Suprapubic skin (tissue), 4 donors: ENCODE measurements around the gene PCF11. TPM values are rescaled to one million over a fixed set of nuclear protein-coding genes. Genes with fewer than 3 reads are reported as not detected.

Source experiments
- DNase-seq, 2 donors: peaks; one replicate each; pipeline ENCODE4 v3.0.0-alpha.2; 2019; ENCODE audit warnings: low spot score in 2 of 2
- H3K27ac ChIP-seq: fragments of 200-600 bp; sonication (generic); one replicate; pipeline ENCODE4 v1.5.1; 2019
- H3K27me3 ChIP-seq: fragments of 200-600 bp; sonication (generic); one replicate; pipeline ENCODE4 v1.5.1; 2019
- H3K36me3 ChIP-seq: fragments of 200-600 bp; sonication (generic); one replicate; pipeline ENCODE4 v1.5.1; 2019
- H3K4me1 ChIP-seq: fragments of 200-600 bp; sonication (generic); one replicate; pipeline ENCODE4 v1.5.1; 2019
- H3K4me3 ChIP-seq: fragments of 200-600 bp; sonication (generic); one replicate; pipeline ENCODE4 v1.5.1; 2019; ENCODE audit warnings: mild to moderate bottlenecking
- H3K9me3 ChIP-seq: fragments of 200-600 bp; sonication (generic); one replicate; pipeline ENCODE4 v1.5.1; 2019
- EP300 ChIP-seq: sonication (generic); formaldehyde crosslinking; IDR thresholded peaks from one replicate; pipeline ENCODE4 v1.6.1; 2017; ENCODE audit warnings: antibody characterized with exemption
- POLR2A ChIP-seq, 2 donors: fragments of 450-650 bp; IDR thresholded peaks; one replicate each; pipeline ENCODE4 v1.6.1; 2017; ENCODE audit warnings: antibody characterized with exemption in 2 of 2, mild to moderate bottlenecking in 2 of 2, moderate library complexity in 2 of 2
- POLR2AphosphoS5 ChIP-seq, 3 donors: sonication (generic); formaldehyde crosslinking; IDR thresholded peaks; one replicate each; pipeline ENCODE4 v1.6.1; 2017; ENCODE audit warnings: antibody characterized with exemption in 3 of 3
- WGBS: methylation state at CpG from one replicate; pipeline ENCODE4 v1.1.5; 2018; 5-methylcytosine and 5-hydroxymethylcytosine counted together
- total RNA-seq, 4 donors: library from RNA; depleted of rRNA; stranded (reverse); fragments of >200 nt; gene quantifications; one replicate each; pipeline ENCODE4 v1.1.0, GENCODE V29; 2016
- TF ChIP-seq, protein P1 (sequence below), 2 donors: fragments of 200-600 bp in 1 of 2; fragments of 450-650 bp in 1 of 2; sonication (generic) in 1 of 2; IDR thresholded peaks; one replicate each; pipeline ENCODE4 v1.5.1; 2016 to 2019; ENCODE audit warnings: antibody characterized with exemption in 2 of 2, mild to moderate bottlenecking in 1 of 2, moderate library complexity in 1 of 2

PCF11 gene
- total RNA-seq, 4 donors from 2014 or later, result 89.1 to 185 (median 117) TPM

DNA sequence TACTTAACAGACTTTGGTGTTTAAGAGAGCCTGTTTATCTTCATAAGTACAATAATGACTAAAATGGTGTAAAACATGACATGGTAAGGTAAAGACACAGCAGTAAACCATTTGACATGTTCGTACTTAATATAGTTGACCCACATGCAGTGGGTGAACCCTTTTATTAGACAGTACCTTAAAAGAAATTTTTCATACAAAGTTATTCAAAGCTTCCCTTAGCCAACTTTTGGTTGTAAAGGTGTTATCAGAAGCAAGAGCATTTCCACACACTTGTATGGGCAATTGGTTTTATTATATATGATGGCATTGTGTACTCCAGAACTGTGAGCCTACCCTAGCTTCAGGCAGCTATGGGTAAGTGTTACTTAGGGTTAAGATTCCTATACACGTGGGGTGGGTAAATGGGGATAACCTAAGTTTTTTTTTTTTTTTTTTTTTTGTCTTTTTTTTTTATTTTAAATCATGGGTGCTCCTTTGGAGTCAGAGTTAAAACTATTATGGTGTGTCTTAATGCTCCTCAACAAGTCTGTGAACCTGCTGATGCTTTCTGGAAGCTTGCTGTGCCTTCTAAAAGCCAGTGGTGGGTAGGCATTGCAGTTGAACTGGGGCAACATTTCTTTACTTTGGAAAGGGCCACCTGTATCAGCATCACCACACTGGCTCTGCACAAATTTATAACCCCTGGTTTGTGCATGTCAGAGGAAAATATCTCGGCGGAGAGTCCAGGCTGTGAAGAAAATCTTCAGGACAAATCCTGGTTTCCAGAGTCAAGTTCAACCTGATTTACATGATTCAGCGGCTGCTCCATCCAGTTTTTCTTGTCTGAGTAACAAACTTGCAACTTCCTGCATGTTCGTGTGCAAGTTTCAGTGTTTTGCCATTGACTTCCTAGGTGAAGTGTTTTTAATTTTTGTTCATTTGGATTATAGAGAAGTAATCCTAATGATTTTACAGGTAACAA lies 3.3 kb downstream of the PCF11 start:
- Histone ChIP-seq H3K27ac (peak overlapping the region; percentile 100), H3K4me1 (peaks cover 41% of the 10 kb centered on the region), H3K36me3 (peaks cover 10% of the 10 kb centered on the region), H3K4me3 (peak overlapping the region; percentile 93), H3K9me3 (no peaks in the 10 kb centered on the region), H3K27me3 (no peaks in the 10 kb centered on the region)
- no peak for DNase-seq
- WGBS, result 15% methylated on average over 6 of the region's 6 CpGs
- peak in 1 of 3 donors; percentile 44 for TF ChIP-seq POLR2AphosphoS5 (IDR thresholded peaks at IDR 0.05)
- TF ChIP-seq, protein P1, sequence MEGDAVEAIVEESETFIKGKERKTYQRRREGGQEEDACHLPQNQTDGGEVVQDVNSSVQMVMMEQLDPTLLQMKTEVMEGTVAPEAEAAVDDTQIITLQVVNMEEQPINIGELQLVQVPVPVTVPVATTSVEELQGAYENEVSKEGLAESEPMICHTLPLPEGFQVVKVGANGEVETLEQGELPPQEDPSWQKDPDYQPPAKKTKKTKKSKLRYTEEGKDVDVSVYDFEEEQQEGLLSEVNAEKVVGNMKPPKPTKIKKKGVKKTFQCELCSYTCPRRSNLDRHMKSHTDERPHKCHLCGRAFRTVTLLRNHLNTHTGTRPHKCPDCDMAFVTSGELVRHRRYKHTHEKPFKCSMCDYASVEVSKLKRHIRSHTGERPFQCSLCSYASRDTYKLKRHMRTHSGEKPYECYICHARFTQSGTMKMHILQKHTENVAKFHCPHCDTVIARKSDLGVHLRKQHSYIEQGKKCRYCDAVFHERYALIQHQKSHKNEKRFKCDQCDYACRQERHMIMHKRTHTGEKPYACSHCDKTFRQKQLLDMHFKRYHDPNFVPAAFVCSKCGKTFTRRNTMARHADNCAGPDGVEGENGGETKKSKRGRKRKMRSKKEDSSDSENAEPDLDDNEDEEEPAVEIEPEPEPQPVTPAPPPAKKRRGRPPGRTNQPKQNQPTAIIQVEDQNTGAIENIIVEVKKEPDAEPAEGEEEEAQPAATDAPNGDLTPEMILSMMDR (IDR thresholded peaks at IDR 0.05), result no peak

DNA sequence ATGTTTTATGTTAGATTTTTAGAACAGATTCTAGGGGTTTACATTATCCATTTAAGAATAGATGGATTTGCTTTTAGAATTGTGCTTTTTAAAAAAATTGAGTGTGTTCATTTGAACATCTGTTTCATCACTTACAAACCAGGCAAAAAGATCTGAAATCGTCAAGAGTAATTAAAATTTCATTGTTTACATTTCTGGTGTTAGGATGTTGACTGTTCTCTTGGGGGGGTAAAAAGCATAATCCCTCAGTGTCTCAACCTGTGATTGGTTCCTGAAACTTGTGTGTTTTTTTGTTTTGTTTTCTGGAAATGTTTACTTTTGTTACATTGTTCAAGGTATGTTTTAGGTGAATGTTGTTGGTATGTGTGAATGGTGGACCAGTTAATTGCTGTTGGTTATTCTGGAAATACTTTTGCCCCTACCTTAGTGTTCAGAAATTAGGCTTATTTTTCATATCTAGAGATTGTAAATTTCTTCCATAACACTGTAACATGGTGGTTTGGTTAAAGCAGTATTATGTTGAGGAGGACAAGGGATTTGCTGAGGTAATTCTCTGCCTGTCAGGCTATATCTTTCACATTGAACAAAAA lies 4.8 kb downstream of the PCF11 start:
- no peak for TF ChIP-seq EP300
- TF ChIP-seq, protein P1 (IDR thresholded peaks at IDR 0.05), result no peak
- Histone ChIP-seq H3K4me1 (peaks cover 39% of the 10 kb centered on the region), H3K4me3 (peak overlapping the region; percentile 93), H3K36me3 (peaks cover 25% of the 10 kb centered on the region), H3K9me3 (no peaks in the 10 kb centered on the region), H3K27ac (no peak overlapping the region), H3K27me3 (no peaks in the 10 kb centered on the region)
- WGBS, result 19% methylated on average over 1 of the region's 1 CpG
- DNase-seq, result no peak

DNA sequence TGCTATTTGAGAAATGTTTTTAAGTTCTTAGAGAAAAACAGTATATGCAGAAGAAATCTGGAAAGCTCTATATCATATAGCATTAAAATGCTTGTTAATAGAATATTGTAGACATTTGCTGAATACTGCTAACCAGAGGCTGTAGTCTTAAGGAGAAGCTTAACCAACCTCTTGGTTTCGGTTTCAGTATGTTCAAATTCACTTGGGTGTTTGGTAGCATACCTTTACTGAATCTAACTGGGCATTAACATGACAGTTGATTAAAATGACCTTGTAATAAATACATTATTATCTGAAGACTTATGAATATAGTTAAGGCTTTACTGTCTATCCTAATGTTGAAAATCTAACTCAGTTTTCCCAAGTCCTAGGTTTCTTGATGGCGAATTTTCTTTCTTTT lies 5.4 kb downstream of the PCF11 start:
- TF ChIP-seq POLR2AphosphoS5 (IDR thresholded peaks at IDR 0.05) (no peak), POLR2A (IDR thresholded peaks at IDR 0.05) (no peak), EP300 (no peak)
- TF ChIP-seq, protein P1 (IDR thresholded peaks at IDR 0.05), result no peak
- H3K4me3 ChIP-seq, result peak overlapping the region; percentile 93
- no peak for DNase-seq
- peaks cover 31% of the 10 kb centered on the region for H3K36me3 ChIP-seq
- 68% methylated on average over 2 of the region's 2 CpGs for WGBS
- H3K27me3 ChIP-seq, result no peaks in the 10 kb centered on the region
- H3K27ac ChIP-seq, result no peak overlapping the region
- H3K4me1 ChIP-seq, result peaks cover 39% of the 10 kb centered on the region
- H3K9me3 ChIP-seq, result no peaks in the 10 kb centered on the region

DNA sequence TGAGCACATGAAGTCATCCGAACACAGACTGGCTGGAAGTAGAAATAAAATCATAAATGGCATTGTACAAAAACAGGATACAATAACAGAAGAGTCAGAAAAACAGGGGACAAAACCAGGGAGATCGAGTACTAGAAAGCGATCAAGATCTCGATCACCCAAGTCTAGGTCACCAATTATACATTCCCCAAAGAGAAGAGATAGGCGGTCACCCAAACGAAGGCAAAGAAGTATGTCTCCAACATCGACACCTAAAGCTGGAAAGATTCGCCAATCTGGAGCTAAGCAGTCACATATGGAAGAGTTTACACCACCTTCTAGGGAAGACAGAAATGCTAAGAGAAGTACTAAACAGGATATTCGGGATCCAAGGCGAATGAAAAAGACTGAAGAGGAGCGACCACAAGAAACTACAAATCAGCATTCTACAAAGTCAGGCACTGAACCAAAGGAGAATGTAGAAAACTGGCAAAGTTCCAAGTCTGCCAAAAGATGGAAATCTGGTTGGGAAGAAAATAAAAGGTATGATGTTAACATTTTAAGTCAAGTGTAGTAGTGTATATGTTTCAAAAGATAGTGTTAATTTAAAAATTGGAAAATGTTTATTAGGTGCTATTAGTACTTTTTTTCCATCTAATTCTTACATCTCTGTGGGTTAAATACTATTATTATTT lies 9.4 kb downstream of the PCF11 start:
- Histone ChIP-seq H3K4me3 (no peak overlapping the region), H3K27me3 (no peaks in the 10 kb centered on the region), H3K9me3 (no peaks in the 10 kb centered on the region), H3K36me3 (peaks cover 60% of the 10 kb centered on the region), H3K4me1 (peaks cover 49% of the 10 kb centered on the region), H3K27ac (no peak overlapping the region)
- TF ChIP-seq POLR2A (IDR thresholded peaks at IDR 0.05), result no peak
- TF ChIP-seq, protein P1 (IDR thresholded peaks at IDR 0.05), result no peak
- TF ChIP-seq POLR2AphosphoS5 (IDR thresholded peaks at IDR 0.05), result no peak
- TF ChIP-seq EP300, result no peak
- WGBS, result 92% methylated on average over 11 of the region's 11 CpGs
- DNase-seq, result no peak

DNA sequence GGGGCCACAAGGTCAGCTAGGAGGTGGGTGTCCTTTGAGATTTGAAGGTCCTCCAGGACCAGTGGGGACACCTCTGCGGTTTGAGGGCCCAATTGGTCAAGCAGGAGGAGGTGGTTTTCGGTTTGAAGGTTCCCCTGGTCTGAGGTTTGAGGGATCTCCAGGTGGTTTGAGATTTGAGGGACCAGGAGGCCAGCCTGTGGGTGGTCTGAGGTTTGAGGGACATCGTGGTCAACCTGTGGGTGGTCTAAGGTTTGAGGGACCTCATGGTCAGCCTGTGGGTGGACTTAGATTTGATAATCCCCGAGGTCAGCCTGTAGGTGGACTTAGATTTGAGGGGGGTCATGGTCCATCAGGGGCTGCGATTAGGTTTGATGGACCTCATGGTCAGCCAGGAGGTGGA lies 11.8 kb downstream of the PCF11 start:
- WGBS, result 98% methylated on average over 5 of the region's 5 CpGs
- TF ChIP-seq EP300 (no peak), POLR2AphosphoS5 (IDR thresholded peaks at IDR 0.05) (no peak), POLR2A (IDR thresholded peaks at IDR 0.05) (peak in 1 of 2 donors; percentile 4)
- TF ChIP-seq, protein P1 (IDR thresholded peaks at IDR 0.05), result no peak
- peaks cover 45% of the 10 kb centered on the region for H3K4me1 ChIP-seq
- no peaks in the 10 kb centered on the region for H3K27me3 ChIP-seq
- H3K4me3 ChIP-seq, result no peak overlapping the region
- H3K27ac ChIP-seq, result no peak overlapping the region
- no peak for DNase-seq
- peaks cover 64% of the 10 kb centered on the region for H3K36me3 ChIP-seq
- H3K9me3 ChIP-seq, result no peaks in the 10 kb centered on the region
